ENCODE measurements around the gene PRKN.

Gene PRKN

GRCh38 chr6:161564952-161565351, 1162.6 kb downstream of the PRKN start:
- no peaks in the 10 kb centered on the region for H3K27me3 ChIP-seq (ENCODE audit: insufficient read depth, low read depth)
- H3K36me3 ChIP-seq (ENCODE audit: insufficient read depth), result no peaks in the 10 kb centered on the region
- H2AFZ ChIP-seq (ENCODE audit: low read depth), result no peak overlapping the region
- TF ChIP-seq, protein P1, sequence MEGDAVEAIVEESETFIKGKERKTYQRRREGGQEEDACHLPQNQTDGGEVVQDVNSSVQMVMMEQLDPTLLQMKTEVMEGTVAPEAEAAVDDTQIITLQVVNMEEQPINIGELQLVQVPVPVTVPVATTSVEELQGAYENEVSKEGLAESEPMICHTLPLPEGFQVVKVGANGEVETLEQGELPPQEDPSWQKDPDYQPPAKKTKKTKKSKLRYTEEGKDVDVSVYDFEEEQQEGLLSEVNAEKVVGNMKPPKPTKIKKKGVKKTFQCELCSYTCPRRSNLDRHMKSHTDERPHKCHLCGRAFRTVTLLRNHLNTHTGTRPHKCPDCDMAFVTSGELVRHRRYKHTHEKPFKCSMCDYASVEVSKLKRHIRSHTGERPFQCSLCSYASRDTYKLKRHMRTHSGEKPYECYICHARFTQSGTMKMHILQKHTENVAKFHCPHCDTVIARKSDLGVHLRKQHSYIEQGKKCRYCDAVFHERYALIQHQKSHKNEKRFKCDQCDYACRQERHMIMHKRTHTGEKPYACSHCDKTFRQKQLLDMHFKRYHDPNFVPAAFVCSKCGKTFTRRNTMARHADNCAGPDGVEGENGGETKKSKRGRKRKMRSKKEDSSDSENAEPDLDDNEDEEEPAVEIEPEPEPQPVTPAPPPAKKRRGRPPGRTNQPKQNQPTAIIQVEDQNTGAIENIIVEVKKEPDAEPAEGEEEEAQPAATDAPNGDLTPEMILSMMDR (conservative IDR thresholded peaks at IDR 0.05; ENCODE audit: low read depth, low read length), result no peak
- no peaks in the 10 kb centered on the region for H4K20me1 ChIP-seq (ENCODE audit: insufficient read depth)
- no peaks in the 10 kb centered on the region for H3K4me1 ChIP-seq (ENCODE audit: low read depth, poor library complexity, severe bottlenecking)
- no peak overlapping the region for H3K9ac ChIP-seq
- H3K79me2 ChIP-seq (ENCODE audit: insufficient read depth, low read depth), result no peaks in the 10 kb centered on the region
- H3K27ac ChIP-seq, result no peak overlapping the region
- H3K4me3 ChIP-seq (IDR thresholded peaks at IDR 0.05; ENCODE audit: insufficient read depth, low read depth, low read length), result no peak overlapping the region
- no peak overlapping the region for H3K4me2 ChIP-seq

GRCh38 chr6:161561908-161562307, 1165.7 kb downstream of the PRKN start:
- Histone ChIP-seq H3K27ac (no peak overlapping the region), H3K36me3 (ENCODE audit: insufficient read depth) (no peaks in the 10 kb centered on the region), H3K9ac (no peak overlapping the region), H3K79me2 (ENCODE audit: insufficient read depth, low read depth) (no peaks in the 10 kb centered on the region), H3K4me1 (ENCODE audit: low read depth, poor library complexity, severe bottlenecking) (no peaks in the 10 kb centered on the region), H3K4me3 (IDR thresholded peaks at IDR 0.05; ENCODE audit: insufficient read depth, low read depth, low read length) (no peak overlapping the region), H3K27me3 (ENCODE audit: insufficient read depth, low read depth) (no peaks in the 10 kb centered on the region), H2AFZ (ENCODE audit: low read depth) (no peak overlapping the region), H3K4me2 (no peak overlapping the region), H4K20me1 (ENCODE audit: insufficient read depth) (no peaks in the 10 kb centered on the region)
- TF ChIP-seq, protein P1 (conservative IDR thresholded peaks at IDR 0.05; ENCODE audit: low read depth, low read length), result no peak

- H3K36me3 ChIP-seq (ENCODE audit: insufficient read depth), result no peaks in the 10 kb centered on the region
- TF ChIP-seq, protein P1 (conservative IDR thresholded peaks at IDR 0.05; ENCODE audit: low read depth, low read length), result no peak
- H3K79me2 ChIP-seq (ENCODE audit: insufficient read depth, low read depth), result no peaks in the 10 kb centered on the region
- H3K27me3 ChIP-seq (ENCODE audit: insufficient read depth, low read depth), result no peaks in the 10 kb centered on the region
- no peak overlapping the region for H3K4me2 ChIP-seq
- H4K20me1 ChIP-seq (ENCODE audit: insufficient read depth), result no peaks in the 10 kb centered on the region
- H3K4me3 ChIP-seq (IDR thresholded peaks at IDR 0.05; ENCODE audit: insufficient read depth, low read depth, low read length), result no peak overlapping the region
- no peak overlapping the region for H3K9ac ChIP-seq
- H3K27ac ChIP-seq, result no peak overlapping the region
- no peak overlapping the region for H2AFZ ChIP-seq (ENCODE audit: low read depth)
- H3K4me1 ChIP-seq (ENCODE audit: low read depth, poor library complexity, severe bottlenecking), result no peaks in the 10 kb centered on the region
These were observed 1170.0 kb downstream of the PRKN start for GRCh38 chr6:161557333-161558107.

DNA sequence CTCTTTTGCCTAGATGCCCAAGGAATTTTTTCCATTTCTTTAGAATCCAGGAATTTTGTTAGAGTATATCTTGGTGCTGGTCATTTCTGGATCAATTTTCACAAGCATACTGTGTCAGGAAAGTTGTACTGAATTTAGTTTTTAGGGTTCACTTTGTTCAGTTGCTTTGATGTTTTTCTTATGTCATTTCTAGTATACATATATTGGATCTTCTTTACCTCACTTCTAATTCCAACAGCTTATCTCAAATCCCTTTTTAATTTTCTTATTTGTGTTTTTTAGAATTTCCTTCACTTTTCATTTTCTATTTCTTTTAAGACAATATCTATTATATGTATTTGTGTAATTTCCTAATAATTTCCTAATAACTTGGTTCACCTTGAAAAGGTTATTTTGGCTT, 1172.7 kb downstream of the PRKN start:
- no peak overlapping the region for H3K27ac ChIP-seq
- no peak overlapping the region for H3K9ac ChIP-seq
- no peak overlapping the region for H3K4me3 ChIP-seq (IDR thresholded peaks at IDR 0.05; ENCODE audit: insufficient read depth, low read depth, low read length)
- H3K79me2 ChIP-seq (ENCODE audit: insufficient read depth, low read depth), result no peaks in the 10 kb centered on the region
- H3K4me1 ChIP-seq (ENCODE audit: low read depth, poor library complexity, severe bottlenecking), result no peaks in the 10 kb centered on the region
- H2AFZ ChIP-seq (ENCODE audit: low read depth), result no peak overlapping the region
- no peaks in the 10 kb centered on the region for H3K36me3 ChIP-seq (ENCODE audit: insufficient read depth)
- H3K4me2 ChIP-seq, result no peak overlapping the region
- TF ChIP-seq, protein P1 (conservative IDR thresholded peaks at IDR 0.05; ENCODE audit: low read depth, low read length), result no peak
- H4K20me1 ChIP-seq (ENCODE audit: insufficient read depth), result no peaks in the 10 kb centered on the region
- H3K27me3 ChIP-seq (ENCODE audit: insufficient read depth, low read depth), result no peaks in the 10 kb centered on the region
